Body of pancreas (tissue), 4 donors: Measurements from ENCODE around the gene NEUROG3.

Experiments used
- CTCF ChIP-seq, 7 experiments: fragments of 450-650 bp in 4 of 7; fragments of 200-600 bp in 3 of 7; sonication (generic) in 3 of 7; IDR thresholded peaks; one replicate each; pipeline ENCODE4 v1.5.1; 2016 to 2019; ENCODE audit warnings: antibody characterized with exemption in 7 of 7
- POLR2A ChIP-seq, 3 donors: fragments of 450-650 bp; IDR thresholded peaks; one replicate each; pipeline ENCODE4 v1.6.1; 2016; ENCODE audit warnings: antibody characterized with exemption in 3 of 3, mild to moderate bottlenecking in 2 of 3

DNA sequence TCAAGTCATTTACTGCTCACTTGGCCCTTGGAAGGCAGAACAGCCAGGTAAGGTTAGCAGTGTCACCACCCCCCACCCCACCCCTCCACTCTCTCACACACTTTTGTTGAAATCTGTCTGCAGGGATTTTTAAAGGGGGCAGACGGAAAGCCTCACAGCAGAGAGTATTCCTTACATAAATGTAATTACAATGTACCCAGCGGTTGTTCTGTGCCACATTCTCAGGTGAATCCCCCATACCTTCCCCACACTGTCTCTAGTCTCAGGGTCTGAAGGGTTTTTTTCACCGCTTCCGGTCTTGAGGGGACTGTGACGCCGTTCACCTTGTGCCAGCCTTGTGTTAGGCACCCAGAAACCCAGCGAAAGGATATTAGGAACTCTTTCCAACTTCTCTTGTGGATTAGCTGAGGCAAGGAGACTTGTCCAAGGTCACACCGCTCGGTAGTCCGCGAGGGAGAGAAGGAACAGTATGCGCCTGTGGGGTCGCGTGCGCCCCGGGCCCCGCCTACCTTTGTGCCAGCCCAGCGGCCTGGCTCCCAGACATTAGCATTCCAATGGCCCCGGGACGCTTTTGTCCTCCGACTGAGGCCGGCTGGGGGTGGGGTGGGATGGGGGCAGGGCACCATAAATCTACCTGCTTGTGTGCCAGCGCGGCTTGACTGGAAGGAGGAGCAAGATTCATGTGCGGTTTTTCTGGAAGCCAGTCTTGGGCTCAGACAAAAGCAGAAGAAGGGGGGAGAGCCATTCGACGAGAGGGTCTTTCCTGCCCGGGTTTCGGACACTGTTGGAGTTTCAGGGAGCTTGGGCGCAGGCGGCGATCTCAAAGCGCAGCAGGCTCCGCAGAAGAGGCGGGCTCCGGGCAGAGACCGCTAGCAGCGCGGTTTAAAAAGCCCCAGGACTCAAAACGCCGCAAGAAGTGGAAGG is 4.5 kb downstream of the NEUROG3 start:
- no peak for TF ChIP-seq POLR2A (IDR thresholded peaks at IDR 0.05)
- no peak for TF ChIP-seq CTCF (IDR thresholded peaks at IDR 0.05)
